RWPE1 (cell line): Measurements from ENCODE around the gene DNAJB2.
"Not testable (repeated sequence)": the region's sequence is repeated elsewhere in the genome, so short reads cannot be mapped to it uniquely, and the experiment has no call there.

Source experiments
- CTCF ChIA-PET: fragments of 350-600 bp; sonication (Branson Sonifier 250); formaldehyde crosslinking; extraction: SDS; loops from one replicate; lab custom pipeline; 2021; lab: Yijun Ruan, JAX
- POLR2A ChIA-PET: fragments of 400-600 bp; formaldehyde crosslinking; extraction: SDS; loops from one replicate; lab custom pipeline; 2020; ENCODE audit warnings: antibody characterized with exemption; ENCODE audit not compliant: low non-redundant PET; lab: Yijun Ruan, JAX
- DNase-seq: peaks from one replicate; pipeline ENCODE4 v3.0.0; 2012; ENCODE audit warnings: low spot score
- H3K27ac ChIP-seq: fragments of 450-650 bp; 2 replicates; pipeline ENCODE4 v1.5.1; 2017
- TF ChIP-seq, protein P1 (sequence below): fragments of 450-650 bp; conservative IDR thresholded peaks from 2 replicates; pipeline ENCODE4 v1.5.1; 2017; ENCODE audit warnings: low read depth, mild to moderate bottlenecking

Gene DNAJB2

DNA sequence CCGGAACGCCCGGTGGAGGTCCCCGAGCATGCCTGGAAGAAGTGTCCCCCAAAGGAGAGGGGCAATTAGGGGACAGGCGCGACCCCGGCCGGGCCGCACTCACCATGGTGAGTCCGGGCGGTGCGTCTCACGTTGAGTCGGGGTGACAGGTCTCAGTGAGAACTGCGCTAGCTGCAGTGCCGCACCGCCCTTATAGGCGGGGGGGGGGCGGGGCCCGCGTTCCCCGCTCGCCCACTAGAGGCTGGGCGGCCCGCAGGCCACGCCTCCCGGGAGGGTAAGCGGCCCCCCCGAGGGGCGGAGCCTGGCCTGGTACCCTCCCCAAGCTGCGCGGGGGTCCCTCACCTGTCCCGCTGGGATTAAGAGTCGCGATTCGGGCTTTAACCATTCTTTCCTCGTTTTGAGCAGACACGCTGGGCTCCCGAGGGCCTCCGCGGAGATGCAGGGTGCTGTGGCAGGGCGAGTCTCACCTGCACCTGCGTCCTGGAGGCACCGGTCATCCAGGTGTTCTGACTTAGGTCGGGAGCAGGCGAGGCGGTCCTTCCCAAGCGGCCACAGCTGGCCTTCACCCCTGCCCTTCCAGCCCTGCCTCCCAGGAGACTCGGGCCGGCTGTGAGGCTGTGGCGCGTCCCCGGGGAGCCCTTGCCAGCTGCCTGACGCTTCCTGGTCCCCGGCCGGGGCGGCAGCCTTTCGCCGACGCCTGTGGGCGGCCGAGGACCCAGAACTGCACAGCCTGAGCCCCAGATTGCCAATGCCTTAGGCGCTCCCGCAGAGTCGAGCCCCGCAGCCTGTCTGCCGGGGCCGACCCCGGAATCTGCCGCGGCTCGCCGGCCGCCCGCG is 25.2 kb upstream of the DNAJB2 start, which contains the start of gene TUBA4A:
TSS of gene TUBA4A (minus strand) at position 166 of the 837 bp plus-strand sequence. CDS start at position 106, 60 bp downstream.
- H3K27ac ChIP-seq: peak within 1 kb of the TSS; percentile 98
- peak; percentile 92 for DNase-seq
- ChIA-PET POLR2A (interaction anchor here (0.6 to 4.9 kb wide), 5 partner anchors 9 to 463 kb away, joined by 3 to 35 read pairs (median 6); partner anchors contain the start of genes DNAJB2, GLB1L and STK16), CTCF (interaction anchor here (0.6 to 3.2 kb wide), 7 partner anchors 23 to 94 kb away, joined by 3 to 22 read pairs (median 4); partner anchors contain the start of gene DNAJB2)
- TF ChIP-seq, protein P1, sequence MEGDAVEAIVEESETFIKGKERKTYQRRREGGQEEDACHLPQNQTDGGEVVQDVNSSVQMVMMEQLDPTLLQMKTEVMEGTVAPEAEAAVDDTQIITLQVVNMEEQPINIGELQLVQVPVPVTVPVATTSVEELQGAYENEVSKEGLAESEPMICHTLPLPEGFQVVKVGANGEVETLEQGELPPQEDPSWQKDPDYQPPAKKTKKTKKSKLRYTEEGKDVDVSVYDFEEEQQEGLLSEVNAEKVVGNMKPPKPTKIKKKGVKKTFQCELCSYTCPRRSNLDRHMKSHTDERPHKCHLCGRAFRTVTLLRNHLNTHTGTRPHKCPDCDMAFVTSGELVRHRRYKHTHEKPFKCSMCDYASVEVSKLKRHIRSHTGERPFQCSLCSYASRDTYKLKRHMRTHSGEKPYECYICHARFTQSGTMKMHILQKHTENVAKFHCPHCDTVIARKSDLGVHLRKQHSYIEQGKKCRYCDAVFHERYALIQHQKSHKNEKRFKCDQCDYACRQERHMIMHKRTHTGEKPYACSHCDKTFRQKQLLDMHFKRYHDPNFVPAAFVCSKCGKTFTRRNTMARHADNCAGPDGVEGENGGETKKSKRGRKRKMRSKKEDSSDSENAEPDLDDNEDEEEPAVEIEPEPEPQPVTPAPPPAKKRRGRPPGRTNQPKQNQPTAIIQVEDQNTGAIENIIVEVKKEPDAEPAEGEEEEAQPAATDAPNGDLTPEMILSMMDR: no peak

DNA sequence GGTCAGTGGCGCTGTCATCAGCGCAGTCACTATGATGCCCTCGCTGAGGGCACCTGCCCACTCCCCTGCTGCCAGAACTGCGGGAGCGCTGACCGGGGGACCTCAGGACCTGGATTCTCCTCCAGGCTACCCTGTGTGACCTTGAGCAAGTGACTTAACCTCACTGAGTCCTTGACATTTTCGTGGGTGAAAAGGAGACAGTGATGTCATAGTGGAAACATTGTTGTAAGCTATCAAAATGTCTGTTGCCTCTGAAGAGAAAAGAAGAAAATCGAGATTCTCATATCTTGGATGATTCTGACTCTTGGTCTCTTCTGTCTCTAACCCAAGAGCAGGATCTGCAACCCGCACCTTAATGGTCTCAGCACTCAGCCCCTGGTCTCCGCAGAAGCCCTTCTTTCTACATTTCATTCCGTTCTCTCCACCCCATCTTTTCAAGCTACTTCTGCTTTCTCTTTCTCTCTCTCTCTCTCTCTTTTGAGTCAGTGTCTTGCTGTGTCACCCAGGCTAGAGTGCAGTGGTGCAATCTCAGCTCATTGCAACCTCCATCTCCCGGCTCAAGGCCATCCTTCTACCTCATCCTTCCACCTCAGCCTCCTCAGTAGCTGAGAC is 24.5 kb upstream of the DNAJB2 start:
- TF ChIP-seq, protein P1: no peak
- DNase-seq: no peak
- no peak overlapping the region for H3K27ac ChIP-seq
- ChIA-PET POLR2A (interaction anchor here (1.7 to 4.9 kb wide), 3 partner anchors 9 to 24 kb away, joined by 6 to 35 read pairs (median 10); partner anchors contain the start of genes DNAJB2, GLB1L and STK16), CTCF (interaction anchor here (2.4 to 3.2 kb wide), 2 partner anchors 23 to 40 kb away, joined by 18 to 20 read pairs; no protein-coding TSS in a partner anchor)

DNA sequence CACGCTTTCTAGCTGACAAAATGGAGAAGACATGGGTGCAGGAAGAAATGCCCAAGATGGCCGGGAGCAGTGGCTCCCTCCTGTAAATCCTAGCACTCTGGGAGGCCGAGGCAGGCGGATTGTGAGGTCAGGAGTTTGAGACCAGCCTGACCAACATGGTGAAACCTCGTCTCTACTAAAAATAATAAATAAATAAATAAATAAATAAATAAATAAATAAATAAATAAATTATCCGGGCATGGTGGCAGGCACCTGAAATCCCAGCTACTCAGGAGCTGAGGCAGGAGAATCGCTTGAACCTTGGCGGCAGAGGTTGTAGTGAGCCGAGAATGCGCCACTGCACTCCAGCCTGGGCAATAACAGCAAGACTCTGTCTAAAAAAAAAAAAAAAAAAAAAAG is 20.2 kb upstream of the DNAJB2 start:
- CTCF ChIA-PET: interaction anchor here (0.5 to 1.8 kb wide), 3 partner anchors 19 to 280 kb away, joined by 4 to 9 read pairs (median 4); no protein-coding TSS in a partner anchor
- DNase-seq, POLR2A ChIA-PET, H3K27ac ChIP-seq: not testable (repeated sequence)

DNA sequence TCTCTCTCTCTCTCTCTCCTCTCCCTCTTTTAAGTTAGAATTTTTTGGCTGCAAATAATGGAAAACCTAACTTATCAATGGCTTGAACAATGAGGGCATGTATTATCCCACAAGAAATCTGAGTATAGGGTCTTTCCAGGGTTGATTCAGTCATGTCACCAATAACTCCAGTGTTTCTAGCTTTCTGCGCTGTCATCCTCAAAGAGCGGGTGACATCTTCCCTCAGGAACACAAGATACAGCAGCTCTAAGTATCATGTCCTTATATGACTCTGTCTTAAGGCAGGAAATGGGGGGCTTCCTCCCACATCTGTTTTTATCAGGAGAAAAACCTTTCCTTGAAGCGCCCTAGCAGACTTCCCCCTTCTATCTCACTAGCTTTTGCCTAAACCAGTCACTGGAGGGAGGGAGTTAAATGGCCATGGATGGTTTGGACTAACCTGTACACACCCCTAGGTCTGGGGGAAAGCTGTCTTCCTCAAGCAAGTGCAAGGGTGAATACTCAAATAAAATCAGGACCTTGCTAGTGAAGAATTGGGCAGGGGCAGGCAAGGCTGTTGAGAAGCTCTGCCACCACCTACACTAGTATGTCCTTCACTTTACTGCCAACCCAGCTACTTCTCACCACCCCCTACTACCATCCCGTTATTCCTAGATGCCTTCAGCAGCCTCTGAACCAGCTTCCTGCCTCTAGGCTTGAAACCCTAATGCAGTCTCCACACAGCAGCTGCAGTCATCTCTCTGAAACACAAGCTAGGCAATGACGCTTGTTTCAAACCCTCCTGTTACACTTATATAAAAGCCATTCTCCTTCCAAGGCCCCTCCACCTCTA is 17.9 kb upstream of the DNAJB2 start:
- DNase-seq: no peak
- H3K27ac ChIP-seq: no peak overlapping the region
- POLR2A ChIA-PET: interaction anchor here (0.6 kb wide), 2 partner anchors 8 to 44 kb away, joined by 3 to 4 read pairs; partner anchors contain the start of gene TUBA4B
- CTCF ChIA-PET: interaction anchor here (0.6 to 1.3 kb wide), 3 partner anchors 34 to 1362 kb away, joined by 3 to 5 read pairs (median 5); no protein-coding TSS in a partner anchor
- TF ChIP-seq, protein P1: no peak

DNA sequence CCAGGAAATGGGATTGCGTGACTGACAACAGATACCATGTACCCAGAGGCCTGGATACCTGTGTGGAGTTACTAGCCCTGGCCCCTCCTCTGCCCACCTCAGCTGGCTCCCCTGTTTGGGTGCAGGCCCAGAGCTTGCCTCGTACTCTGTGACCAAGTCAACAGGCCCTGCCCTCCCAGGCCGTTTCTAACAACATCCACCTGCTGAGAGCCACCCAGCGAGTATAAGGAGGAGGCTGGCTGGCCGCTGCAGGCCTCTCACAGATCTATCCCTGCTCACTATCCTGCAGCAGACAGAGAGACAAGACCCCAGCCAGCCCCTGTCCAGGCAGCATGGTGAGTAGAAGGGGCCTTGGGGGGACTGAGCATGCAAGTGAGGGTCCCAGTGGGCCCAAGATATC is 12.9 kb upstream of the DNAJB2 start:
- ChIA-PET CTCF (interaction anchor here (0.7 kb wide), 1 partner anchor 107 kb away, joined by 4 read pairs; no protein-coding TSS in a partner anchor), POLR2A (no interaction called here)
- no peak for DNase-seq
- peak overlapping the region; percentile 10; the same call in 1 of the 2 replicates for H3K27ac ChIP-seq
- TF ChIP-seq, protein P1: no peak

DNA sequence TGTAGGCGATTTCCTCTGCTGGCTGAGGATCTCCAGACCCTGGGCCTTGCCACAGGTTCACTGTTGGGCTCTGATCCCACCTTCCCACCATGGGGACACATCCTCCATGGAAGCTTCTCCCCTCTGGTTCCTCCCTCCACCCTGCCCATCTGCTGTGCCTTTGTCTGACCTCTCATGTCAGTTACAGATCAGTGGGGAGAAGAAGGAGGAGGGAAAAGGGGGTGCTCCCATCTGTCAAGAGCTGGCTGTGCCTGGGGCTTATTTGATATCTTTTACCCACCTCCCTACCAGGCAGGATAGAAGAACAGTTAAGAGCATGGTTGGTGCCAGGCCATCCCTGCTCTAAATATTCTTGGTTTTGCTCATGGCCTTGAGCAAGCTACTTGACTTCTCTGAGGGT is 12.3 kb upstream of the DNAJB2 start:
- no peak for DNase-seq
- CTCF ChIA-PET: no interaction called here
- no peak overlapping the region for H3K27ac ChIP-seq
- TF ChIP-seq, protein P1: no peak
- POLR2A ChIA-PET: no interaction called here
